Measurements from ENCODE around the gene FER.

Gene FER

GRCh38 chr5:109199799-109200620, 452.3 kb downstream of the FER start:
- H3K4me2 ChIP-seq (ENCODE audit: low read length) = no peak overlapping the region
- no peaks in the 10 kb centered on the region for H3K36me3 ChIP-seq (replicated peaks; ENCODE audit: low read depth, low read length)
- no peaks in the 10 kb centered on the region for H3K9me3 ChIP-seq (ENCODE audit: insufficient read depth, low read length)
- no peaks in the 10 kb centered on the region for H3K79me2 ChIP-seq (ENCODE audit: low read length)
- TF ChIP-seq CTCF (IDR thresholded peaks at IDR 0.05; ENCODE audit: low read depth, low read length) (no peak), EZH2phosphoT487 (IDR thresholded peaks at IDR 0.05; ENCODE audit: low read depth) (no peak)
- H4K20me1 ChIP-seq (ENCODE audit: insufficient read depth, low read length) = no peaks in the 10 kb centered on the region
- no peak overlapping the region for H3K4me3 ChIP-seq (ENCODE audit: low read length)
- no peak overlapping the region for H3K9ac ChIP-seq (ENCODE audit: low read length)
- H3K4me1 ChIP-seq (ENCODE audit: low read length) = no peaks in the 10 kb centered on the region
- no peaks in the 10 kb centered on the region for H3K27me3 ChIP-seq (ENCODE audit: low read depth, low read length)
- H3K27ac ChIP-seq (ENCODE audit: low read length) = no peak overlapping the region
- no peak overlapping the region for H2AFZ ChIP-seq (ENCODE audit: low read depth, low read length)

GRCh38 chr5:109215040-109215439, 467.3 kb downstream of the FER start:
- H3K27me3 ChIP-seq (ENCODE audit: low read depth, low read length) = no peaks in the 10 kb centered on the region
- no peak overlapping the region for H3K9ac ChIP-seq (ENCODE audit: low read length)
- no peaks in the 10 kb centered on the region for H3K79me2 ChIP-seq (ENCODE audit: low read length)
- no peak overlapping the region for H2AFZ ChIP-seq (ENCODE audit: low read depth, low read length)
- TF ChIP-seq EZH2phosphoT487 (IDR thresholded peaks at IDR 0.05; ENCODE audit: low read depth) (no peak), CTCF (IDR thresholded peaks at IDR 0.05; ENCODE audit: low read depth, low read length) (no peak)
- no peak overlapping the region for H3K4me2 ChIP-seq (ENCODE audit: low read length)
- no peaks in the 10 kb centered on the region for H3K9me3 ChIP-seq (ENCODE audit: insufficient read depth, low read length)
- H3K4me3 ChIP-seq (ENCODE audit: low read length) = no peak overlapping the region
- no peaks in the 10 kb centered on the region for H4K20me1 ChIP-seq (ENCODE audit: insufficient read depth, low read length)
- H3K4me1 ChIP-seq (ENCODE audit: low read length) = no peaks in the 10 kb centered on the region
- H3K27ac ChIP-seq (ENCODE audit: low read length) = no peak overlapping the region
- no peaks in the 10 kb centered on the region for H3K36me3 ChIP-seq (replicated peaks; ENCODE audit: low read depth, low read length)

GRCh38 chr5:109218818-109219217, 471.1 kb downstream of the FER start:
- H3K9me3 ChIP-seq (ENCODE audit: insufficient read depth, low read length) = no peaks in the 10 kb centered on the region
- TF ChIP-seq CTCF (IDR thresholded peaks at IDR 0.05; ENCODE audit: low read depth, low read length) (no peak), EZH2phosphoT487 (IDR thresholded peaks at IDR 0.05; ENCODE audit: low read depth) (no peak)
- no peaks in the 10 kb centered on the region for H4K20me1 ChIP-seq (ENCODE audit: insufficient read depth, low read length)
- no peak overlapping the region for H3K4me2 ChIP-seq (ENCODE audit: low read length)
- no peaks in the 10 kb centered on the region for H3K36me3 ChIP-seq (replicated peaks; ENCODE audit: low read depth, low read length)
- no peaks in the 10 kb centered on the region for H3K27me3 ChIP-seq (ENCODE audit: low read depth, low read length)
- peaks cover 10% of the 10 kb centered on the region for H3K4me1 ChIP-seq (ENCODE audit: low read length)
- no peak overlapping the region for H3K27ac ChIP-seq (ENCODE audit: low read length)
- no peaks in the 10 kb centered on the region for H3K79me2 ChIP-seq (ENCODE audit: low read length)
- no peak overlapping the region for H3K9ac ChIP-seq (ENCODE audit: low read length)
- no peak overlapping the region for H2AFZ ChIP-seq (ENCODE audit: low read depth, low read length)
- no peak overlapping the region for H3K4me3 ChIP-seq (ENCODE audit: low read length)

- Histone ChIP-seq H3K27me3 (ENCODE audit: low read depth, low read length) (no peaks in the 10 kb centered on the region), H4K20me1 (ENCODE audit: insufficient read depth, low read length) (no peaks in the 10 kb centered on the region), H3K79me2 (ENCODE audit: low read length) (no peaks in the 10 kb centered on the region), H3K36me3 (replicated peaks; ENCODE audit: low read depth, low read length) (no peaks in the 10 kb centered on the region), H3K9ac (ENCODE audit: low read length) (no peak overlapping the region), H3K27ac (ENCODE audit: low read length) (no peak overlapping the region), H3K4me2 (ENCODE audit: low read length) (no peak overlapping the region), H2AFZ (ENCODE audit: low read depth, low read length) (no peak overlapping the region), H3K9me3 (ENCODE audit: insufficient read depth, low read length) (no peaks in the 10 kb centered on the region), H3K4me1 (ENCODE audit: low read length) (peaks cover 10% of the 10 kb centered on the region), H3K4me3 (ENCODE audit: low read length) (no peak overlapping the region)
- TF ChIP-seq CTCF (IDR thresholded peaks at IDR 0.05; ENCODE audit: low read depth, low read length) (no peak), EZH2phosphoT487 (IDR thresholded peaks at IDR 0.05; ENCODE audit: low read depth) (no peak)
These were observed 475.8 kb downstream of the FER start for GRCh38 chr5:109223531-109223930.
